ENCODE data around the gene CMC1. TPM values are rescaled to one million over a fixed set of nuclear protein-coding genes. Genes with fewer than 3 reads are reported as not detected.

The CMC1 gene
- total RNA-seq, 4 donors from 2014 or later: 7.0 to 39.6 (median 16.1) TPM

GRCh38 chr3:28308196-28308595 is 66.8 kb downstream of the CMC1 start:
- Histone ChIP-seq H3K36me3 (no peaks in the 10 kb centered on the region), H3K27ac (no peak overlapping the region), H3K4me3 (no peak overlapping the region), H3K9me3 (no peaks in the 10 kb centered on the region), H3K4me1 (no peaks in the 10 kb centered on the region), H3K27me3 (no peaks in the 10 kb centered on the region)
- TF ChIP-seq CTCF (IDR thresholded peaks at IDR 0.05) (no peak), POLR2A (IDR thresholded peaks at IDR 0.05) (no peak)
- DNase-seq: no peak

DNA sequence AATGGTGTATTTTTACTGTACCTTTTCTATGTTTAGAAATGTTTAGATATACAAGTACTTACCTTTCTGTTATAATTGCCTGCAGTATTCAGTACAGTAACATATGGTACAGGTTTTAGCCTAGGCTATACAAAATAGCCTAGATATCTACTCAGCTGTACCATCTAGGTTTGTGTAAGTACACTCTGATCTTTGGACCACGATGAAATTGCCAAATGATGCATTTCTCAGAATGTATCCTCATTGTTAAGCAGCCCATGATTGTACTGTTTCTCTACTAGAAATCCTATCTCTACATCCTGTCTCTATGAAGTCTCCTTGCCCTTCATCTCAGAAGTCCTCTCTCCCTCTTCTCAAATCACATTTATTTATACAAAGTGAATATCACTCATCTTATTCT is 74.3 kb downstream of the CMC1 start:
- Histone ChIP-seq H3K36me3 (peaks cover 0 to 10% (median 0%) of the 10 kb centered on the region in 3 donors), H3K9me3 (no peaks in the 10 kb centered on the region), H3K27ac (no peak overlapping the region), H3K27me3 (no peaks in the 10 kb centered on the region), H3K4me1 (no peaks in the 10 kb centered on the region), H3K4me3 (no peak overlapping the region)
- no peak for TF ChIP-seq CTCF (IDR thresholded peaks at IDR 0.05)
- no peak for TF ChIP-seq POLR2A (IDR thresholded peaks at IDR 0.05)
- DNase-seq: no peak

DNA sequence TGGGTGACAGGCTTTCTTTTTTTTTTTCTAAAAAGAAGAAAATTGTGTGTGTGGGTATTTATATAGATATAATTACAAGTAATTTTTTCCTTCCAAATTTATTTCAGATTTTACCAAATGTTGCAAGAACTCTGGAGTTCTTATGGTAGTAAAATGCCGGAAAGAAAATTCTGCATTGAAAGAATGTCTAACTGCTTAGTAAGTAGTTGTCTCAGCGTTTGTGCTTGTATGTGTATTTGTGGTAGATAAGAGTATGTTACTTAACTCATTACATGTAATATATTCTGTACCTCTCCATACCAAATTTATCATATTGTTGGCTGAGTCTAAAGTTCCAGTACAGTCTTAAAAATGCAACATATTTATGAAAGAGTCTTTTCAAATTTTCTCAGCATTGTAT is 74.8 kb downstream of the CMC1 start:
- H3K9me3 ChIP-seq: no peaks in the 10 kb centered on the region
- no peak for DNase-seq
- H3K4me1 ChIP-seq: no peaks in the 10 kb centered on the region
- H3K36me3 ChIP-seq: peaks cover 0 to 10% (median 0%) of the 10 kb centered on the region in 3 donors
- H3K27me3 ChIP-seq: no peaks in the 10 kb centered on the region
- no peak overlapping the region for H3K27ac ChIP-seq
- H3K4me3 ChIP-seq: no peak overlapping the region
- no peak for TF ChIP-seq CTCF (IDR thresholded peaks at IDR 0.05)
- no peak for TF ChIP-seq POLR2A (IDR thresholded peaks at IDR 0.05)

GRCh38 chr3:28317438-28318022 is 76.1 kb downstream of the CMC1 start:
- H3K4me3 ChIP-seq: no peak overlapping the region
- H3K9me3 ChIP-seq: no peaks in the 10 kb centered on the region
- no peaks in the 10 kb centered on the region for H3K4me1 ChIP-seq
- H3K27me3 ChIP-seq: no peaks in the 10 kb centered on the region
- H3K36me3 ChIP-seq: peaks cover 0 to 11% (median 0%) of the 10 kb centered on the region in 3 donors
- no peak overlapping the region for H3K27ac ChIP-seq
- TF ChIP-seq POLR2A (IDR thresholded peaks at IDR 0.05) (no peak), CTCF (IDR thresholded peaks at IDR 0.05) (peak in 5 of 6 experiments; percentile 23 to 65 (median 61))
- no peak for DNase-seq

DNA sequence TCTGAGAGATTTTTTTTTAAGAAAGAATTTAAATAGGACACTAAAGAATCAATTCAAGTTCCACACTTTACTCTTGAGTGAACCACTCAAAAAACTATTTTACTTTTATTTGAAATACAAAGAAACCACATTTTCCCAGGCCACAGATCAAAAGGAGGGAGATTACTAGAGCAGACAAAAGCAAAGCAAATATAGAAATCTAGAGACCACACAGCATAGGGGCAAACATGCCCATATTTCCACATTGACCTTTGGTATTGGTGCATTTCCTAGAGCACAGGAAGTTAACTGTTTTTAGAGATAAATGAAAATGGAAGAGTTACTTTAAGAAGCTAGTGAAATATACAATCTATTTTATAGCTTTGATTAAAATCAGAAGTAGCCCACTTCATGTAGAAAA is 79.6 kb downstream of the CMC1 start:
- H3K4me3 ChIP-seq: no peak overlapping the region
- H3K27me3 ChIP-seq: no peaks in the 10 kb centered on the region
- peaks cover 0 to 37% (median 0%) of the 10 kb centered on the region in 3 donors for H3K36me3 ChIP-seq
- no peak overlapping the region for H3K27ac ChIP-seq
- no peaks in the 10 kb centered on the region for H3K4me1 ChIP-seq
- TF ChIP-seq CTCF (IDR thresholded peaks at IDR 0.05) (no peak), POLR2A (IDR thresholded peaks at IDR 0.05) (no peak)
- no peak for DNase-seq
- H3K9me3 ChIP-seq: no peaks in the 10 kb centered on the region

GRCh38 chr3:28322464-28322863 is 81.0 kb downstream of the CMC1 start:
- Histone ChIP-seq H3K9me3 (no peaks in the 10 kb centered on the region), H3K36me3 (peaks cover 0 to 44% (median 0%) of the 10 kb centered on the region in 3 donors), H3K27ac (no peak overlapping the region), H3K27me3 (no peaks in the 10 kb centered on the region), H3K4me1 (no peaks in the 10 kb centered on the region), H3K4me3 (no peak overlapping the region)
- no peak for TF ChIP-seq POLR2A (IDR thresholded peaks at IDR 0.05)
- no peak for TF ChIP-seq CTCF (IDR thresholded peaks at IDR 0.05)
- DNase-seq: no peak

Measured in Peyer's patch (tissue), 4 donors.